Testis (tissue), 3 donors: ENCODE results near the gene HNF1B. TPM values are rescaled to one million over a fixed set of nuclear protein-coding genes. Genes with fewer than 3 reads are reported as not detected.

Source experiments
- DNase-seq: peaks from one replicate; pipeline ENCODE4 v3.0.0-alpha.2; 2019
- H3K27ac ChIP-seq, 2 donors: fragments of 200-600 bp; sonication (generic); one replicate each; pipeline ENCODE4 v1.5.1; 2019
- H3K27me3 ChIP-seq: fragments of 200-600 bp; sonication (generic); one replicate; pipeline ENCODE4 v1.5.1; 2019
- H3K36me3 ChIP-seq: fragments of 200-600 bp; sonication (generic); one replicate; pipeline ENCODE4 v1.5.1; 2017; ENCODE audit warnings: low read depth; ENCODE audit errors: missing control alignments
- H3K4me1 ChIP-seq: fragments of 200-600 bp; sonication (generic); one replicate; pipeline ENCODE4 v1.5.1; 2019
- H3K4me3 ChIP-seq, 2 donors: fragments of 200-600 bp; sonication (generic); one replicate each; pipeline ENCODE4 v1.5.1; 2017 to 2019
- H3K9me3 ChIP-seq: fragments of 200-600 bp; sonication (generic); one replicate; pipeline ENCODE4 v1.5.1; 2017
- CTCF ChIP-seq, 3 experiments: fragments of 450-650 bp in 2 of 3; fragments of 200-600 bp in 1 of 3; sonication (generic) in 1 of 3; IDR thresholded peaks; one replicate each; pipeline ENCODE4 v1.5.1; 2016 to 2019; ENCODE audit warnings: antibody characterized with exemption in 3 of 3, mild to moderate bottlenecking in 2 of 3, moderate library complexity in 1 of 3
- POLR2A ChIP-seq: fragments of 450-650 bp; IDR thresholded peaks from one replicate; pipeline ENCODE4 v1.6.1; 2017; ENCODE audit warnings: antibody characterized with exemption, mild to moderate bottlenecking, moderate library complexity
- WGBS, 2 donors: methylation state at CpG; one replicate each; pipeline ENCODE4 v1.1.5; 2018; 5-methylcytosine and 5-hydroxymethylcytosine counted together
- intact Hi-C: fragments of 100-400 bp; cut with DNase I; formaldehyde crosslinking; loops from one replicate; pipeline ENCODE4 v1.15.1; 2023; ENCODE audit warnings: low total_unique reads
- polyA plus RNA-seq: library from polyadenylated mRNA; stranded (reverse); fragments of 350-450 nt; fragmentation: Illumina TruSeq; extraction: RNeasy Lipid Tissue Mini Kit (QIAGEN cat#74804); gene quantifications from one replicate; pipeline ENCODE4 v1.2.3, GENCODE V29; 2014; ENCODE audit warnings: low read depth, low replicate concordance; ENCODE audit not compliant: insufficient read depth
- total RNA-seq, 2 donors: library from RNA; depleted of rRNA; stranded (reverse); fragments of >200 nt; gene quantifications; one replicate each; pipeline ENCODE4 v1.2.3, GENCODE V29; 2016

The HNF1B gene
- total and polyA plus RNA-seq, 3 donors from 2014 or later: 2.9 to 6.3 (median 3.2) TPM

- intact Hi-C loops: no loop called here
- peaks cover 8% of the 10 kb centered on the region for H3K4me1 ChIP-seq
- no peaks in the 10 kb centered on the region for H3K27me3 ChIP-seq
- H3K36me3 ChIP-seq: no peaks in the 10 kb centered on the region
- no peak for DNase-seq
- whole genome bisulfite sequencing, 2 donors: 1 to 2% methylated on average over 3 of the region's 3 CpGs
- peak overlapping the region; percentile 84 to 86 for H3K27ac ChIP-seq
- peak overlapping the region; percentile 71 to 74 for H3K4me3 ChIP-seq
- H3K9me3 ChIP-seq: no peaks in the 10 kb centered on the region
- TF ChIP-seq CTCF (IDR thresholded peaks at IDR 0.05) (no peak), POLR2A (no peak)
Measured at GRCh38 chr17:37643869-37644268, 101.0 kb downstream of the HNF1B start.

DNA sequence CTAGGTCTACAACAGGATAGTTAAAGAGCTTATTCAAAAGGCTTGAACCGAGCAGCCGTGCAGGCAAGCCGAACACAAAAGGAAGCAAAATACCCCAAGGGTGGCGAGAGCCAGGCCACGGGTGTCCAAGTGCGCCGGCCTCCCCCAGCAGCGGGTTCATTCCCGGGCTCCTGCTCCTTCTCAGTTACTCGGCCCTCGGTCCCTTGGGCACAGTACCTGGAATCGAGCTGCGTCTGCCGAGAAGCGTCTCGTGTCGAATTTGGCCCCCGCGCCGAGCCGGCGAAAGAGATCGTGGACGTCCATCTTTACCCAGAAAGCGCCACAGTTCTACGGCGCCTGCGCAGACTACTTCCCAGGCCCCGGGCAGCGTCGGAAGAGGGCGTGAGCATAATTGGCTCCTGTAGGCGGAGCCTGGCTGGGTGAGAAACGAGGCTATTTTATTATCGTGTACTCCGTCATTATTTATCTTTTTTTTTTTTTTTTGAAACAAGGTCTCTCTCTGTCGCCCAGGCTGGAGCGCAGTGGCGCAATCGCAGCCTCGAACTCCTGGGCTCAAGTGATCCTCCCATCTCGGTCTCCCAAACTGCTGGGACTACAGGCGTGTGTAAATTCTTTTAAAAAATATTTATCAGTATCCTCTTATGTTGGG lies 101.6 kb downstream of the HNF1B start, which contains the start of gene DDX52:
TSS of gene DDX52 (minus strand) at position 329 of the 649 bp plus-strand sequence. CDS start at position 303, 26 bp downstream.
- Histone ChIP-seq H3K9me3 (no peaks in the 10 kb centered on the region), H3K27me3 (no peaks in the 10 kb centered on the region), H3K36me3 (no peaks in the 10 kb centered on the region), H3K4me3 (peak within 1 kb of the TSS; percentile 71 to 74), H3K27ac (peak within 1 kb of the TSS; percentile 84 to 86), H3K4me1 (peaks cover 8% of the 10 kb centered on the region)
- 0 to 1% methylated on average over 26 to 43 of the region's 43 CpGs for WGBS, 2 donors
- TF ChIP-seq POLR2A: no peak
- no peak for TF ChIP-seq CTCF (IDR thresholded peaks at IDR 0.05)
- intact Hi-C loops: no loop called here
- peak; percentile 96 for DNase-seq

- 0 to 2% methylated on average over 7 of the region's 7 CpGs for WGBS, 2 donors
- intact Hi-C loops: no loop called here
- TF ChIP-seq CTCF (IDR thresholded peaks at IDR 0.05) (no peak), POLR2A (no peak)
- no peak for DNase-seq
- Histone ChIP-seq H3K36me3 (no peaks in the 10 kb centered on the region), H3K27ac (peak overlapping the region; percentile 84 to 86), H3K4me3 (peak overlapping the region; percentile 71 to 74), H3K27me3 (no peaks in the 10 kb centered on the region), H3K9me3 (no peaks in the 10 kb centered on the region), H3K4me1 (peaks cover 8% of the 10 kb centered on the region)
Measured at GRCh38 chr17:37642681-37643080, 102.2 kb downstream of the HNF1B start.

GRCh38 chr17:37640015-37640414 lies 104.8 kb downstream of the HNF1B start:
- TF ChIP-seq CTCF (IDR thresholded peaks at IDR 0.05) (no peak), POLR2A (no peak)
- peaks cover 8% of the 10 kb centered on the region for H3K4me1 ChIP-seq
- intact Hi-C loops: no loop called here
- no peaks in the 10 kb centered on the region for H3K9me3 ChIP-seq
- no peaks in the 10 kb centered on the region for H3K27me3 ChIP-seq
- no peaks in the 10 kb centered on the region for H3K36me3 ChIP-seq
- DNase-seq: no peak
- H3K4me3 ChIP-seq: no peak overlapping the region
- H3K27ac ChIP-seq: no peak overlapping the region

DNA sequence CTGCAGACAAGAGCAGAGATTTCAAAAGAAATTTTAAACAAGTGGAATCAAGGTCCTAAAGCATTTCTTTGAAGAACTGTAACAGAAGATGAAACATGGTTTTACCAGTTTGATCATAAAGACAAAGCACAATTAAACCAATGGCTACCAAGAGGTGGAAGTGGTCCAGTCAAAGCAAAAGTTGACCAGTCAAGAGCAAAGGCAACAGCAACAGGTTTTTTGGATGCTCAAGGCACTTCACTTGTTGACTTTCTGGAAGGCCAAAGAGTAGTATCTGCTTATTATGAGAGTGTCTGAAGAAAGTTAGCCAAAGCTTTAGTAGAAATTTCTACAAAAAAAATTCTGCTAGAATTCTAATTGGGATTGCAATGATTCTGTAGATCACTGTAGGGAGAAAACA lies 106.9 kb downstream of the HNF1B start:
- Histone ChIP-seq H3K4me1 (peaks cover 8% of the 10 kb centered on the region), H3K36me3 (no peaks in the 10 kb centered on the region), H3K27me3 (no peaks in the 10 kb centered on the region), H3K9me3 (no peaks in the 10 kb centered on the region), H3K4me3 (no peak overlapping the region), H3K27ac (no peak overlapping the region)
- intact Hi-C loops: no loop called here
- TF ChIP-seq CTCF (IDR thresholded peaks at IDR 0.05): no peak
- DNase-seq: no peak
